ENCODE measurements around the gene FBXW12.
"Not testable (repeated sequence)": the region's sequence is repeated elsewhere in the genome, so short reads cannot be mapped to it uniquely, and the experiment has no call there.

FBXW12 gene, protein sequence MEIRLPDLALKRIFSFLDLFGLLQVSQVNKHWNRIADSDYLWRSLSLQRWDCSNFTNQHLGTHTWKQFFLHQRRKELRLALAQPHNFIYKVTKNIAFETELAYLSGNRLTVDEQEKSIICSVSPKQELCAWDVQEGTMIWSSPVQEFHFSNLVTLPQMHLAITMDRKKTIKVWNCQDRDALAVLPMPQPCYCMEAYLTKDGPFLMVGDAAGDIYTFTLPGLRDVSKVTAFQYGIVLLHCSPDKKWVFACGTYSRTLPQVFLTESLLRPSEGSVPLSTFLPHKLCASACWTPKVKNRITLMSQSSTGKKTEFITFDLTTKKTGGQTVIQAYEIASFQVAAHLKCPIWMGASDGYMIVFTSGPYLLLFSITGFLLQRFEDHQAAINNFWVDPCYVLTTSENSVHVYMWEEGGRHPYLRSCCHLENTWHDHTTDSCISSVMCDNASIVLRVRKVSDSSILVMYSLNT

DNA sequence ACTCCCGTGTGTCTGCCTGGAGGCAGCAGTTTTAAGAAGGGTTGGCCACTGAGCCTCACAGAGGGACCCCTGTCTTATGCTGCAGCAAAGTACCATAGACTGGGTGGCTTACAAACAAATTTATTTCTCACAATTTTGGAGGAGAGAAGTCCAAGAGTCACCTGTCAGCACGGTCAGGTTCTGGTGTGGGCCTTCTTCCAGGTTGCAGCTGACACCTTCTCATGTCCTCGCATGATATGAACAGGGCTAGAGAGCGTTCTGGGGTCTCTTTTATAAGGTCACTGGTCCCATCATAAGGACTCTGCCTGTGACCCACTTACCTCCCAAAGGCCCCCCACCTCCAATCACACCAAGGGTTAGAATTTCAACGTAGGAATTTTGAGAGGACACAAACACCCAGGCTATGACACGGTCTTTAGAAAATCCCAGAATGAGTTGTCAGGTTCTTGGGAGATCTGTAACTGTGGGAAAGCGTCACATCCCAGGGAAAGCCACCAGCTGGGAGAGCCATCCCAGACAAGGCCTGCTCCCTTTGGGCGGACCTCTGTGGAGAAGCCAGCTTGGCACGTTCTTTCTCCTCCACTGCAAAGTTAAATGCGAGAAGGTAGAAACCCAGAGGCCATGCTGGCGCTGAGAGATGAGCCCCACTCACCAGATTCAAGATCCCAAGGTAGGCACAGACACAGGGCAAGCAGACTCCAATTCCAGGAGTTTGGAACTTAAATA, at the start of gene FBXW12:
Gene FBXW12 (plus strand): TSS at position 569 of the 726 bp plus-strand sequence. CDS start 549 bp downstream, outside the sequence.
- no peak for DNase-seq

DNA sequence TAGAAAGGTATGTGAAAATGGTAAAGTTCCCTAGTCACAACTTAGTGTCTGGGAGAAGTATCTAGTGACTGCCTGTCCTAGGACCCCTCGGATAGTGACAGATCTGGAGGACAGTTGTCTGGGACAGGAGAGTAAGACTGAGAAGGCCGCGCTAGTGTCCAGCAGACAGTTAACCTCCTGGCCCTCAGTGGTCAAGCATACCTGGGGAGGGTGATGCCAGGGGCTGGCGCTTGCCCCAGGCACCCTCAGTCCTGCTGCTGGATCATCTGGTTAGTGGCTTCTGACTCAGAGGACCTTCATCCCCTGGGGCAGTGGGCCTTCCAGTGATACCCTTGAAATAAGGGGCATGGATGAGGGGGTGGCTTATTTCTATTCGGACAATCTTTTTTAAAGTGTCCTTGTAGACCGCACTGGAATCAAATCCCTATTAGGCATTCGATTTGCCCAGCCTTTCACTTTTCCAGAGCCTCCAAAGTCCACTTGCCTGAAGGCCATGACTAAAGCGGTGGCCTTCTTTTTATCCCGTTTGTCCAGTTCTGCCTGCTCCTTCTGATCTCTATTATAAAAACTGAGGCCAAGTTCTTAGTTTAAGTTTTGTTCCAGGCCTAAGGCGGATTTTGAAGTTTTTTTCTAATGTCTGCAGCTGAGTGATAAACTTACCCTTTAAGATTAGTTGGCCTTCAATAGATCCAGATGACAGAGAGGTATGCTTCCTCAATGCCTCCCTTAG, 40.1 kb upstream of the FBXW12 start:
- not testable (repeated sequence) for DNase-seq

DNA sequence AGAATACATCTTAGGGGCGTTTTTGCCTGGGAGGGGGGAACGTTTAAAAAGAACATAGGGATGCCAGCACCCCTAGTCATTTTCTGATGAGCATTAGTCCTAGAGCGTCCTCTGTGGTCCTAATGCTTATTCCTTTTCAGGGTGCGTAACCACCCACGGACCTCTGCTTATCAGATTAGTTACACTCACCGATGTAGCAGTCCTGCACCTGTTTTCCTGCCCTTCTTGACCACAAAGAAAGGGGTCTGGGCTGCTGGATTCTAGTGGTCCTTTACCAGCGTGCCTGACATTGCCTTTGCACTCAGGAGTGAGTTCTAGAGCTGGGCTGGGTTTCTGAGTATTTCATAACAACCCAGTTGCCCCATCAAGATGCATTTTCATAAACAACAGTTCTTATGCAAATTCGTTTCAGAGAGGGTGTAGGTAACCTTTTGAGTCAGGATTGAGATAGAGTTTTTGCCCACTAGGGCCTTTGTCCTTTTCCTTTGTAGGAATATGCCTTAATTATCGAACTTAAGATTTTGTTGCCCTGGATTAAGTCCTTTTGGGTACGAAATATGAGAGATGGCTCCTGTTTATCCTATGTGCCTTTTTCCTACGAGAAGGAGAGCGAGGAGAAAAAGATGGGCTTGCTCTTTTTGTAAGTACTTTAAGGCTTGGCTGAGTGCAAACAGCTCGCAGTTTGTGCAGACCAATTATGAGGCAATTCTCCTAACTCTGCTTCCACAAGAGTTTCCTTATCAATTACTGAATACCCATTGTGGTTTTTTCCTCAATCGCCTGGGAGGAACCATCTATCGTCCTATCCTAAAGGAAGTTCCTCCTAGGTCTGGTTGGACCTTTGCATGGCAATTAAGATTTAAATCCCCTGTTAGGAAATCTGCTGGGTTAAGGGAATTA, 38.4 kb upstream of the FBXW12 start, which contains the start of gene SPINK8:
Gene SPINK8 (minus strand): TSS at position 316 of the 900 bp plus-strand sequence. CDS start 5,320 bp downstream, outside the sequence.
- DNase-seq = not testable (repeated sequence)

DNA sequence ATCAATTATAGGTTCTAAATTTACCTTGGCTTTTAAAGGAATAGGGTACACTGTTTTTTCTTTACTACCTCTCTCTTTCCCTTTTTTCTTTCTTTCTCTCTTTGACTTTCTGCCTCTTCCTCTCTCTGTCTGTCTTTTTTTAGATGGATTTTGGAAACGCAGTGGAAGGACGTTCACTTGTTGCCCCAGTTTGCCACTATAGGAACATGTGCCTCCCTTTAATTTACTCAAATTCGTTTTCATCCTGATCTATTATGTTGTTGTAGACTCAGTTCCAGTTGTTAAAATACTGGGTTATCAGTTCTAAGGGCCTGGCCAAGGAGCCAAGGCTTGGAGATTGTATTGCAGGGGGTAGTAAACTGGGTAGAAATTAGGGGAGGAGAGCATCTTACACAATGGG, 37.4 kb upstream of the FBXW12 start:
- no peak for DNase-seq

DNA sequence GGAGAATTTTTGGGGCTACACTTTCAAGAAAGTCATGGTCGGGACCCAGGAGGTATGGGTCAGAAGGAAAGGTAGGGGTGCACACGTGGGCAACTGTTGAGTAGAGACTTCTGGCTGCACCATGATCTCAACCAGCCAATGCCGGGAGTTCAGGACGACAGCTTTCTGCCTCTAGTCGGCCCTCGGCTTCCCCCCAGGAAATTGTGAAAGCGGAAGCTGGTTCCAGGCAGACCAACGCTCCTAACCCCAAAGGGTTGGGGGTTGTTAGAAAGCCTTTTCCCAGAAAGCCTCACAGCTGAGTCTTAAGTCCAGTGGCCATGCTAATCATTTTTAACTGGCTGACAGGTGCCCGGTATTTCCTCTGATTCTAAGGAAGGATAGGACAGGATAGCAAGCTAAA, 36.7 kb upstream of the FBXW12 start:
- DNase-seq = not testable (repeated sequence)

DNA sequence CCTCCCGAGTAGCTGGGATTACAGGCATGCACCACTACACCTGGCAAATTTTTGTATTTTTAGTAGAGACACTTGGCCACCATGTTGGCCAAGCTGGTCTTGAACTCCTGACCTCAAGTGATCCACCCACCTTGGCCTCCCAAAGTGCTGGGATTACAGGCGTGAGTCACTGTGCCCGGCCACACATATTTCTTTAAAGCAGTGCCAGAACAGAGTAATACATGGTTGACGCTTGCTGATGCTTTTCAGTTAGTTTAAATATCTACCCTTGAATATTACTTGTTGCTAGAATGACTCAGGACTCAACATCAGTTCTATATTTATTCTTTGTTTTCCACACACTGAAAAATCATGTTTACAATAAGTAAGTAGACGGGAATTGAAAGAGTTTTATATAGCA, 34.5 kb upstream of the FBXW12 start:
- DNase-seq = not testable (repeated sequence)

DNA sequence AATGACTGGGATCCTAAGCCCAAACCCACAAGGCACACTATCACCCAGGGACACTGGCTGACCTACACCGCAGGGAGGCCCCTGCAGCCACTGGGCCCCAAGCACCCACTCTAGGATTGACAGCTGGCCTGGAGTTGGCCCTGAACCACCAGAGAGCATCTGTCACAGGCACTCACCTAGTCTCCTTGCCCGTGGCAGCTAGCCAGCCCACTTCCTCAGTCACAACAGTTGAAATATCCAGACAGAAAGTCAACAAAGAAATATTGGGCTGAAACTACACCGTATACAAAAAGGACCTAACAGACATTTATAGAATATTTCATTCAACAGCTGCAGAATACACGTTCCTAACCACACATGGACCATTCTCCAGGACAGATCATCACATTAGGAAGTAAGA, 33.4 kb upstream of the FBXW12 start:
- no peak for DNase-seq

DNA sequence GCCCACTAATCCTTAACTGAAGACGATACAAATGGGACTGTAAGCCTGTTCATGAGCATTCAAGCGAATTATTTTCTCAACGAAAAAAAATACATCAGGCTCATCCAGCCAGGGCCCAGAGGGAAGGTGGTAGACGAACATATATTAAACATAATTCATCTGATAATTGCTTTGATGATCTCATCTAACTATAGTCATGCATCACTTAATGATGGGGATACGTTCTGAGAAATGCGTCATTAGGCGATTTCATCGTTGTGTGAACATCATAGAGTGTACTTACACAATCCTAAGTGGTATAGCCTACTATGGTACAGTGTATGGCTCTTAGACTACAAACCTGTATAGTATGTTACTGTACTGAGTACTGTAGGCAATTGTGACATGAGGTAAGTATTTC, 28.6 kb upstream of the FBXW12 start:
- no peak for DNase-seq

DNA sequence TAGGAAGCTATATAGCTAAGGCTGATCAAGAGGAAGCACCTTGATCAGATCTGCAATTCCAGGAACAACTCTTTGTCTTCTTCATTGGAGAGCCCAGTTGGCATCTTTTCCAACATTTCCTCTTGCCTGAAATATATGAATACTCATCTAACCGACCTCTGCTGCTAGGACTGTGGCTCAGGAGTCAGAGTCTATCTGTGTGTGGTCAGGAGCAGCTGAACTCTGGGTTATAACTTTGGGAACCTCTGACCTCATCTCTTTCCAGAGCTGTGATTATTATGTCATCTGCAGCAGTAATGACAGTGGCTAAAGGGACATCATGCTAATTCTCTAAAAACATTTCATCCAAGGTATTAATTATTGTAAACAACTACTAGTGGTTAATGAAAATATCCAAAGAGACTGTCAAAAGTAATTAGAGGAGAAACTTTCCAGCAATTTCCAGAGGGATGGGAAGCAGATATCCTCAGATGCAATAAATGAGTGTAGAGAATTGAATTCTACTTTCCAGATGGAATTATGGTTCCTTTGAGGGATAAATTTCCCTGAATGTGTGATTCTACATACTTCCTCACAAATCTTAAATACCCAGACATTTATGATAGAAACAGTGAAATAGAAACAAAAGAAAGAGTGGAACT, 27.0 kb upstream of the FBXW12 start:
- no peak for DNase-seq

DNA sequence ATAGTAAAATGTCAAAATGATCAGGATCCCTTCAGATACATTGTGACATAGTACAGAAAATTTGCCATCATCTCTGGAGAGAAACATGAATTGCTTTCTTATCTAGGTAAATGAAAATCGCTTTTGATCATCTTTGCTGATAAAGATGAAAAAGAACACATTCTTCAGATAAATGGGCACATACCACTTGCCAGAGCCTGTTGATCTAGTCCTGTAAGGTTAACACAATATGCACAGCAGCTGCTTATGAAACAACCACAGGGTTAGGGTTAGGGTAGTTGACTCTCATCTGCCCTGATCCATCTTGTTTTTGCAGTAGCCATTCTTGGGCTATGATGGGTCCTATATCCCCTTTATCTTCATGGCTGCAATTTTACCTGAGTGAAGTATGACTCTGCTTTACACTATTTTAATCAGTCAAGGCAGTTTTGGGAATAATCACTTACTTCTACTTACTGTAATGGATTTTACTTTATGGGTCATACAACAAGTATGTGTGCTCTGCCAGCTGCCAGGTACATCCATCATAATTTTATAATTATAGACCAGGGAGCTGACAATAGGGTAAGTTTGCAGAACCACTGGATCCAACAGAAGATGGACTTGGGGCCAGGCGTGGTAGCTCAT, 26.0 kb upstream of the FBXW12 start:
- DNase-seq = no peak

DNA sequence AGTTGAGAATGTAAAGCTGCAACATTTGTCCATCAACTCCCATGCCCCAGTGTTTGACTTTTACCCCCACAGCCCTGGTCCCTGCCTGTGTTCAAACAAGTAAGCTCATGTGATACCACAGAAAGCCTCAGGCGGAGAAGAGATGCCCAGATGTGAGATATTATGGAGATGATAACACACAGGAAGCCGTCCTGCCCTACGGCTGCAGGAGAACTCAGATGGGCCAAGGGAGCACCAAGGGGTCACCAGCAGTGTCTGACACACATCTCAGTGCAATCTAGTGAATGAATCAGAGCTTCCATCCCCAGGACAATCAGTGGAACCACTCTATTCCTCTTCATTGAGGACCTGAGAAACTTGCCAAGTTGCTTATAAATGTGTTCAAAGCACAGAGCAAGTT, 24.5 kb upstream of the FBXW12 start:
- DNase-seq = no peak

DNA sequence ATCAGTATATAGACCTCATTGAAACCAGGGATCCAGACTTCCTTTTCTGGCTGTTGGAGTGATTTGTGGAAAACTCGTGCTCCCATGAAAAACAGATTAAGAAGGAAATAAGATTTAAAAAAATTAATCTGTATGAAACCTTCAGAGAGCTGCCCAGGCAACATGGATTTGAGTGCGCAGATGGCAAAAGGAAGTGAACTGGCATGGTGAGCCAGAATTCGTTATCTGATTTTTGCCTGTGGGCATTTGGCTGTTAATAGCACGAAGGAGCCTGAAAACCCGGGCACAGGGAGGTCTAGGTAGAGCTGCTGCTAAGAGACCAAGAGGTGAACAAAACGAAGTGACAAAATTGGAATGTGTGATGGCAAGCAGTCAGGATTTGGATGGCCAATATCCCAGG, 19.5 kb upstream of the FBXW12 start:
- DNase-seq = no peak

DNA sequence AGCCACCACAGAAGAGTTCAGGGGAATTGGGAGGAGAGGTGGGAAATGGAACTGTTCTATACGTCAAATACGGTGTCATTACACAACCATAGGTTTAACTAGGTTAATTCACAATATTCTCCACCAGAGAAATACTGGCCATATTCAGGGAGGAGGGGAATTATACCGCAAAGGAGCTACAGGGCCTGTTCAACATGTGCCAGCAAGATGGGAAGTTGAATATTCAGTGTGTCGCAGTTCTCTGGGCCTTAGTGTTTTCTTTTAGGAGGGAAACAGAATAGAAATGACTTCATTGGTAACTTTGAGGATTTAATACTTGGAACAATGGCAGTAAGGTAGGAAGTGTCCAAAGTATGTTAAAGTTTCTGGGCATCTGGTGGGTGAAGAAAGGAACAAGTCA, 18.0 kb upstream of the FBXW12 start:
- no peak for DNase-seq

DNA sequence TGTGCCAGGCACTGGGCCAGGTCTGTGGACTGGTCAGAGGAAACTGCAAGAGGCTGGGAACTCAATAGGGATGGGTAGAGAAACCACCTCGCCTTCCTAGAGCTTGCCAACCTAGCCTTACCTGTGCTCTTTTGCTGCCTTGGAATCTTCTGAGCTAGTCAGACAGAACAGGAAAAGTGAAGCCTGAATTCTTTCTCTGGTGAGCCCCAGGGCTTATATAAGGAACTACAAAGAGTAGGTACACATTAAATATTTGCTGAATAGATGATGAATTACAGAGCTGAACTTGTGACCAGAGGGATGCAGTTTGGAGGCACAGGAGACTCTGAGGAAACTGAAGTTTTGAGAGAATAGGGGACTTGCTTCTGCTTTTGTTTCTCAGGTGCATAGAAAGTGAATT, 15.6 kb upstream of the FBXW12 start:
- no peak for DNase-seq

DNA sequence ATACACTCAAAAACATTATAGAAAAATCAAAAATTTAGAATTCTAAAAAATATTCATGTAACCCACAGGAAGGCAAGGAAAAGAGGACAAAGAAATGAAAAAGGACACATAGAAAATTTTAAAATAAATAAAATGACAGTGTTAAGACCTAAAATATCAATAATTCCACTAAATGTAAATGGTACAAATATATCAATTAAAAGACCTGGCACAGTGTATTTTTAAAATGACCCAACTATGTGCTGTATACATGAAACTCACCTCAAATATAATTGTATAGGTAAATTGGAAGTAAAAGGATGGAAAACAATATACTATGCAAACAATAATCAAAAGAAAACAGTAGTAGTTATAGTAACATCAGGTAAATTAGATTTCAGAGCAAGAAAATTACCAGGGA, 10.1 kb upstream of the FBXW12 start:
- no peak for DNase-seq

DNA sequence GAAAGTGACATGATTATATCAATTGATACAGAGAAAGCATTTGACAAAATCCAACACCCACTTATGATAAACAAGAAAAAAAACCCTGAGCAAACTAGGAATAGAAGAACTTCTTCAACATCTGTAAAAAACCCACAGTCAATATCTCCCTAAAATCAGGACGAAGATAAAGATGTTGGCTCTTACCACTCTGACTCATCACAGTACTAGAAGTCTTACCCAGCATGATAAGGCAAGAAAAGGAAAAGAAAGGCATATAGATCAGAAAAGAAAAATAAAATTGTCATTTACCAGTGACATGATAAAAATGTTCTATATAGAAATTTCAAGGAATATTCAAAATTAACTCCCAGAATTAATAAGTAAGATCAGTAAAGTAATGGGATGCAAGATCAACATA, 7.2 kb upstream of the FBXW12 start:
- no peak for DNase-seq

DNA sequence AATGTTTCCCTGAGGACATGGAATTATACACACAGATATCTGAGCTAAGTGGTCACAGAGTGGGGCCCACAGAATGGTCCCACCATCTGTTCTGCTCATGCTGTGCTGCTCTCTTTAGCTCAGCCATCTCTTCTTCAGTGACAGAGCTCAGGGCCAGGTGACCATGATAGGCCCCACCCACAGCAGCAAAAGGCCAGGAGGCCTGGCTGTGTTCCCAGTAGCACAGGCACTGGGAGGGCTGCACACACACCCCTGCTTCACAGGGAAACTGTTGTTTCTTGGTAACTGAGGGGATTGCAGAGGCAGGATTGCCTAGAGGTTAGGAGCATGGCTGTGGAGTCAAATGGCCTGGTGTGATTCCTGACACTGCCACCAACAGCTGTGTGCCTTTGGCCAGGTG, 4.8 kb upstream of the FBXW12 start:
- no peak for DNase-seq

DNA sequence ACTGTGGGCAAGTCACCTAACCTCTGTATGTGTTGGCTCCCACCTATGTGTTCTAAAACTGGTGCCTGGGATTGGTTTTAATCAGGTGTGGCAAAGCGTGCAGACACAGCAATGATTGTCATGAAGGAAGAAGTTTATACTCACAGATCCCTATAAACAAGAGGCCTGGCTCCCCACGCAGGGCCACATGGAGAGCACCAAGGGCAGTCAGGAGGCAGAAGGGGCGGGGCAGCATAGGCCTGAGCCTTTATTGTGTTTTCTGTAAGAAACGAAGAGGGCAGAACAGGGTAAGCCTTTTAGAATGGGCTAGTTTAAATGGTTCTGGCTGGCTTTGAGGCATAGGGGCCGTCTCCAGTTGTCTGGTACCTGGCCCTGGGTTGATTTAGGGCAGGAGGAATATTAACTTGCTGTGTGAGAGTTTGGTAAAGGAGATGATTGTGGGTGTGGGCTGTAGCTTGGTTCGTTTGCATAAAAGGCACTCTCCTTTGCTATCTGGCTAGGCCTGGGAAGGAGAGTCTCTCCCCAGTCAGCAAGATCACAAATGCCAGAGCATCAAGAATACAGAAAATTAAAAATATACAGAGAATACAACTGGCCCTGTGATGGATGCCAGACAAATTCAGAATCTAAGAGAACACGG, 2.2 kb upstream of the FBXW12 start:
- no peak for DNase-seq

DNA sequence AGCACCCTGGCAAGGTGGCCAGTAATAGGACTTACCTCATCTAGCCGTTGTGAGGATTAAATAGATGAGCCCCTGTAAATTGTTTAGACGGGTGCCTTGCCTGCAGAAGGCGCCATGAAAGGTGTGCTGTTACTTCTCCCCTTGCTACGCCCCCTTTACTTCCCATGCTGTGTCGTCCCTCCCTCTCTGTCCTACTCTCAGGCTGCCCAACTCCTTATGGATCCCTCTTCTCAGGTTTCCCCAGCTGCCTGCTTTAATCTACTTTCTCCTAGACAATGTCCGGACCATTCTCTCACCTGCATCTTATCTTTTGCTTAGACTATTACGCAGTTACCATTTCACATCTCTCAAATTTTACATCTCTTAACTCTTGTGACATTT, 1.7 kb upstream of the FBXW12 start:
- no peak for DNase-seq

DNA sequence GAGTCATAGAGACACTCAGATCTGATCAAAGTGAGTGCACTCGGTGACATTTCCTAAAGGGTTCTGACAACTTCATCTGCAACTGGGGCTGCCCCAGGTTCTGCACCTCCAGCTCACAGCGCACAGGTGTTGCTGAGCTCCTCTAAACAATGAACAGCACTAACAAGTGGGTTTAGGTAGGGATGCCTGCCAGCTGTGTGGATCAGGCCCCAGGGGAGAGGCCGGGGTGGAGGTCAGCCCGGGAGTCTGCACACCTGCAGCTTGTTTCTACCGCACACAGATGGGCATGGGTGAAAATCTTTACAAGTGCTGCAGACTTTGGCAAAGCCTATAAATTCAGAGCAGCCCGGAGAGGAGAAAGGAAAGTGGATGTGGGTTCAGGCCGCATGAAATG, 355 bp downstream of the FBXW12 start:
- DNase-seq = no peak

All from T1000 (cell line).